ENCODE results near the gene LIMK1.

GRCh38 chr7:74138945-74139843, 55.6 kb downstream of the LIMK1 start:
- no peak for TF ChIP-seq CTCF (conservative IDR thresholded peaks at IDR 0.05; ENCODE audit: low read depth in 2 of 2)
- no peak for TF ChIP-seq POLR2AphosphoS5 (IDR thresholded peaks at IDR 0.05; ENCODE audit: low read depth)
- TF ChIP-seq EZH2 (IDR thresholded peaks at IDR 0.05; ENCODE audit: low read depth, unreplicated experiment), result no peak
- TF ChIP-seq REST (IDR thresholded peaks at IDR 0.05; ENCODE audit: unreplicated experiment), result no peak
- TF ChIP-seq EZH2phosphoT487 (IDR thresholded peaks at IDR 0.05; ENCODE audit: unreplicated experiment), result no peak
- no peak for TF ChIP-seq JUNB (IDR thresholded peaks at IDR 0.05; ENCODE audit: unreplicated experiment)
- TF ChIP-seq ETS1 (IDR thresholded peaks at IDR 0.05), result no peak
- no peak for TF ChIP-seq ZNF331 (CRISPR knock-in tag; IDR thresholded peaks at IDR 0.05; ENCODE audit: low read depth)
- TF ChIP-seq CREB1 (CRISPR knock-in tag; IDR thresholded peaks at IDR 0.05; ENCODE audit: low read depth), result no peak
- TF ChIP-seq STAT1 (IDR thresholded peaks at IDR 0.05; ENCODE audit: unreplicated experiment), result no peak
- TF ChIP-seq NANOG (IDR thresholded peaks at IDR 0.05; ENCODE audit: borderline replicate concordance), result no peak
- no peak for TF ChIP-seq ZNF114 (CRISPR knock-in tag; IDR thresholded peaks at IDR 0.05)
- TF ChIP-seq ZNF462 (CRISPR knock-in tag; IDR thresholded peaks at IDR 0.05), result no peak
